Sigmoid colon (tissue), 4 donors: ENCODE results near the gene SNCAIP.

Experiments used
- EP300 ChIP-seq, 4 donors: sonication (generic); formaldehyde crosslinking; IDR thresholded peaks; one replicate each; pipeline ENCODE4 v1.6.1; 2017; ENCODE audit warnings: antibody characterized with exemption in 4 of 4
- POLR2A ChIP-seq, 2 donors: fragments of 450-650 bp; IDR thresholded peaks; one replicate each; pipeline ENCODE4 v1.6.1; 2016; ENCODE audit warnings: antibody characterized with exemption in 2 of 2, mild to moderate bottlenecking in 2 of 2, moderate library complexity in 2 of 2
- TF ChIP-seq, protein P1 (sequence below), 4 experiments: fragments of 450-650 bp in 3 of 4; fragments of 200-600 bp in 1 of 4; IDR thresholded peaks; one replicate each; pipeline ENCODE4 v1.5.1; 2016 to 2019; ENCODE audit warnings: antibody characterized with exemption in 4 of 4, mild to moderate bottlenecking in 3 of 4, moderate library complexity in 2 of 4

DNA sequence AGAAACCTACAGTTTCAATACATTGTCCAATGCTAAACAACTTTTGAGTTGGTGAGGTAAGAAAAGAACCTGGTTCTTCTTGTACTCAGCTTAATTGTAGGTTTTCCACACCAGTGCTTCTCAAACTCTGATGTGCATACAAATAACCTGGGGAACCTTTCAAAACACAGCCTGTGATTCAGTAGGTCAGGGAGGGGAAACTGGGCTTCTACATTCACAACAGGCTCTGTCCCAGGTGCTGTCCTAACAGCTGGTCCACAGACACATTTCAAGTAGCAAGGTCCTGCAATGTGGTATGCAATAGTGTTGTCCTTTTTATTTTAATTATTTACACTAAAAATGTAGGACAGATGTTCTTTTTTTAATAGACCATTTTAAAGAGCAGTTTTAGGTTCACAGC lies 47.4 kb upstream of the SNCAIP start:
- TF ChIP-seq, protein P1, sequence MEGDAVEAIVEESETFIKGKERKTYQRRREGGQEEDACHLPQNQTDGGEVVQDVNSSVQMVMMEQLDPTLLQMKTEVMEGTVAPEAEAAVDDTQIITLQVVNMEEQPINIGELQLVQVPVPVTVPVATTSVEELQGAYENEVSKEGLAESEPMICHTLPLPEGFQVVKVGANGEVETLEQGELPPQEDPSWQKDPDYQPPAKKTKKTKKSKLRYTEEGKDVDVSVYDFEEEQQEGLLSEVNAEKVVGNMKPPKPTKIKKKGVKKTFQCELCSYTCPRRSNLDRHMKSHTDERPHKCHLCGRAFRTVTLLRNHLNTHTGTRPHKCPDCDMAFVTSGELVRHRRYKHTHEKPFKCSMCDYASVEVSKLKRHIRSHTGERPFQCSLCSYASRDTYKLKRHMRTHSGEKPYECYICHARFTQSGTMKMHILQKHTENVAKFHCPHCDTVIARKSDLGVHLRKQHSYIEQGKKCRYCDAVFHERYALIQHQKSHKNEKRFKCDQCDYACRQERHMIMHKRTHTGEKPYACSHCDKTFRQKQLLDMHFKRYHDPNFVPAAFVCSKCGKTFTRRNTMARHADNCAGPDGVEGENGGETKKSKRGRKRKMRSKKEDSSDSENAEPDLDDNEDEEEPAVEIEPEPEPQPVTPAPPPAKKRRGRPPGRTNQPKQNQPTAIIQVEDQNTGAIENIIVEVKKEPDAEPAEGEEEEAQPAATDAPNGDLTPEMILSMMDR (IDR thresholded peaks at IDR 0.05), result no peak
- TF ChIP-seq POLR2A (IDR thresholded peaks at IDR 0.05) (no peak), EP300 (IDR thresholded peaks at IDR 0.05) (no peak)
